Upper lobe of right lung (tissue), 1 donor: ENCODE measurements around the gene NEDD4L. TPM values are rescaled to one million over a fixed set of nuclear protein-coding genes. Genes with fewer than 3 reads are reported as not detected.

Source experiments
- ATAC-seq: fragments of 200-7000 bp; cut with Tn5 transposase; one replicate; pipeline ENCODE4 v1.9.1; 2020; ENCODE audit warnings: mild to moderate bottlenecking, moderate library complexity
- DNase-seq: peaks from one replicate; pipeline ENCODE4 v3.0.0-alpha.2; 2020
- H3K27ac ChIP-seq: fragments of 200-600 bp; one replicate; pipeline ENCODE4 v1.8.0; 2022
- H3K27me3 ChIP-seq: fragments of 200-600 bp; one replicate; pipeline ENCODE4 v1.8.0; 2022; ENCODE audit warnings: mild to moderate bottlenecking
- H3K36me3 ChIP-seq: fragments of 200-600 bp; one replicate; pipeline ENCODE4 v1.8.0; 2022
- H3K4me1 ChIP-seq: fragments of 200-600 bp; one replicate; pipeline ENCODE4 v1.8.0; 2022
- H3K4me3 ChIP-seq: fragments of 200-600 bp; one replicate; pipeline ENCODE4 v1.8.0; 2022; ENCODE audit warnings: mild to moderate bottlenecking
- H3K9me3 ChIP-seq: fragments of 200-600 bp; one replicate; pipeline ENCODE4 v1.8.0; 2022
- CTCF ChIP-seq: fragments of 200-600 bp; IDR thresholded peaks from one replicate; pipeline ENCODE4 v1.8.0; 2022; ENCODE audit warnings: antibody characterized with exemption
- intact Hi-C: fragments of 100-400 bp; cut with DNase I; formaldehyde crosslinking; loops from one replicate; pipeline ENCODE4 v1.11.0; 2022
- total RNA-seq: library from RNA; stranded (reverse); fragmentation: NEBNext Ultra II Directional; extraction: Animal tissue kit (Norgen Biotek cat#: 25700); gene quantifications from one replicate; pipeline ENCODE4 v1.2.1, GENCODE V29; 2021
- donor health status: DM: no; HTN: yes; CAD: no; lungs with severe emphysema.

The NEDD4L gene
- total RNA-seq, 1 donor from 2014 or later: 192 TPM

DNA sequence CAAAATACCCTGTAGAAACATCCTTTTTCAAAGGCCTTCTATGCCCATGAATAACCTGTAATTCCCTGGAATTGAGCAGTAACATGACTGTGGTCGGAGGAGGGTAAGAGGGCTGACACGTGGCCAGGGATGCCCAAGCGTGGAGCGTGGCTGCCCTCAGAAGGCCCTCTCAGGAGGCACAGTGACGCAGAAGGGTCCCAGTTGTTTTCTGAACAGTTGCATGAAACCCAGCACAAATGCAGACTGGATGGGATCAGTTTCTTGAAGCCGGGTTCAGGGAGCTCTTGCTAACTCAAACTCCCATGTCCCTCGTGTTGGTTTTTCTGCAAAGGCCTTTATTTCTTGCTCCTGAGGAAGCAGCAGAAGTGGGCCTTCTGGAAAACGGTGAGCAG, 347.9 kb downstream of the NEDD4L start:
- Histone ChIP-seq H3K36me3 (peaks cover 63% of the 10 kb centered on the region), H3K27me3 (no peaks in the 10 kb centered on the region), H3K4me1 (no peaks in the 10 kb centered on the region), H3K4me3 (no peak overlapping the region), H3K27ac (no peak overlapping the region), H3K9me3 (no peaks in the 10 kb centered on the region)
- no peak for DNase-seq
- ATAC-seq: no peak
- intact Hi-C loops: no loop called here
- no peak for TF ChIP-seq CTCF

DNA sequence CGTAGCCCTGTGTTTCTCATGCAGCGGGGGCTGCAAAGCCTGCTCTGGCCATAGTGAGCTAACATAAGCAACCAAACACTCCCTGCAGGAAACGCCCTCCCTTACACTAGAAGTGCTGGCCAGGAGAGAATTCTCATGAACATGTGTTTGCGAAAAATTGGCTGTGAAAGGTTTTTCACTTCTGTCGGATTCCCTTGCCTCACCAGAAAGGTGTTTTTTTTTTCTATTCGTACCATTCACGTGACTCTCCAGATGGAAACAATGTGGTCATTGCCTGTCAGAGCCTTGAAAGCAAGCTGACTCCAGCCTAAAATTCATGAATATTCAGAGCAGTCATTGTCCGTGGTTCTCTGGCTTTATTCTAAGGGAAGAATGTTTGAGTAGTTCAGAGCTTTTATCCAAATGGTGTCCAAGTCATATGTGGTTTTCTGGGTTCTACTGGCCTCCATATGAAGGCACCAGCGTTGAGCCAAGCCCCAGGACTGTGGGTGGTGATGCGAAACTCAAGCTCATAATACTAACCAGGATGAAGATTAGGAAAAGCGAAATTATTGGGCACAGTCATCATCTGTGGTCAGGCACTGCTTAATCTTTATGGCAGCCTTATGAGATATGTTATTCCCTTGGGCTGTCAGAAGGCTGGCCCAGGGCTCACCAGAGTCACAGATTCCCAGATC, 348.4 kb downstream of the NEDD4L start:
- ATAC-seq (no peak), DNase-seq (no peak)
- Histone ChIP-seq H3K27me3 (no peaks in the 10 kb centered on the region), H3K4me3 (no peak overlapping the region), H3K4me1 (no peaks in the 10 kb centered on the region), H3K9me3 (no peaks in the 10 kb centered on the region), H3K27ac (no peak overlapping the region), H3K36me3 (peaks cover 63% of the 10 kb centered on the region)
- no peak for TF ChIP-seq CTCF
- intact Hi-C loops: no loop called here

DNA sequence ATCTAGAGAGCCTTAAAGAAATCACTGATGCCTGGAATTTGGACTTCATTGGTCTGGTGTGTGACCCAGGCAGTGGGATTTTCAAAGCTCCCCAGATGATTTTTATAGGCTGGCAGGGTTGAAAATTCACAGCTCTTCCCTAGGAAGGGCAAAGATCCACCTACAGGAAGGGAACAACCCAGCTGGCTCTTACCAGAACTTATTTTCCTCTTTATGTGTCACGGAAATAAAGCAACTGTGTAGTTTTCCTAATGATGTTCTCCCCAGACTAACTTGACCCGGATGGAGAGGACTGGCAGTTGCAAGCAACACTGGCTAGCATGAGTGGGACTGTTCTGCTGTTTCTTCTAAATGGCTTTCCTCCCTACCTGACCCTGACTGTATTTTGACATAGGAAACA, 349.3 kb downstream of the NEDD4L start:
- no peak for DNase-seq
- H3K4me3 ChIP-seq: no peak overlapping the region
- H3K36me3 ChIP-seq: peaks cover 60% of the 10 kb centered on the region
- ATAC-seq: no peak
- H3K27ac ChIP-seq: no peak overlapping the region
- no peak for TF ChIP-seq CTCF
- H3K9me3 ChIP-seq: no peaks in the 10 kb centered on the region
- intact Hi-C loops: no loop called here
- H3K27me3 ChIP-seq: no peaks in the 10 kb centered on the region
- H3K4me1 ChIP-seq: no peaks in the 10 kb centered on the region

- intact Hi-C loops: no loop called here
- Histone ChIP-seq H3K4me1 (no peaks in the 10 kb centered on the region), H3K9me3 (no peaks in the 10 kb centered on the region), H3K27me3 (no peaks in the 10 kb centered on the region), H3K36me3 (peaks cover 56% of the 10 kb centered on the region), H3K4me3 (no peak overlapping the region), H3K27ac (no peak overlapping the region)
- DNase-seq (no peak), ATAC-seq (peak; percentile 8)
- TF ChIP-seq CTCF: no peak
Observed at GRCh38 chr18:58394046-58394445, 350.0 kb downstream of the NEDD4L start.

GRCh38 chr18:58394602-58395425, 350.8 kb downstream of the NEDD4L start:
- Histone ChIP-seq H3K27ac (no peak overlapping the region), H3K9me3 (no peaks in the 10 kb centered on the region), H3K27me3 (no peaks in the 10 kb centered on the region), H3K4me3 (no peak overlapping the region), H3K4me1 (no peaks in the 10 kb centered on the region), H3K36me3 (peaks cover 51% of the 10 kb centered on the region)
- ATAC-seq (peak; percentile 55), DNase-seq (no peak)
- intact Hi-C loops: no loop called here
- TF ChIP-seq CTCF: no peak
